GM12878 (cell line): ENCODE measurements around the gene STK17A. TPM values are rescaled to one million over a fixed set of nuclear protein-coding genes. Genes with fewer than 3 reads are reported as not detected.

ENCODE experiments used
- BHLHE40 ChIP-seq, 2 experiments: fragments of 450-650 bp in 1 of 2; IDR thresholded peaks; 2 replicates each; pipeline ENCODE4 v1.6.1; 2011 to 2017; ENCODE audit warnings: low read depth in 2 of 2, borderline replicate concordance in 1 of 2, improper control_type of control experiment in 1 of 2, low read length in 1 of 2, mild to moderate bottlenecking in 1 of 2
- BRCA1 ChIP-seq: IDR thresholded peaks from 2 replicates; pipeline ENCODE4 v1.6.1; 2011; ENCODE audit warnings: low read depth, low read length, improper control_type of control experiment
- E2F8 ChIP-seq: fragments of 450-650 bp; IDR thresholded peaks from 2 replicates; pipeline ENCODE4 v1.6.1; 2018; ENCODE audit warnings: mild to moderate bottlenecking, low read depth, moderate library complexity; ENCODE audit not compliant: partially characterized antibody
- EGR1 ChIP-seq, 2 experiments: IDR thresholded peaks; 1 replicate in 1 of 2; 2 replicates in 1 of 2; pipeline ENCODE4 v1.6.1; 2011 to 2012; ENCODE audit warnings: low read depth in 2 of 2, low read length in 2 of 2, borderline replicate concordance in 1 of 2, mild to moderate bottlenecking in 1 of 2, moderate library complexity in 1 of 2
- ETV6 ChIP-seq, 2 experiments: fragments of 450-650 bp in 1 of 2; IDR thresholded peaks in 1 of 2; conservative IDR thresholded peaks in 1 of 2; 2 replicates each; pipeline ENCODE4 v1.6.1; 2014; ENCODE audit warnings: antibody characterized with exemption in 1 of 2, borderline replicate concordance in 1 of 2, low read depth in 1 of 2, mild to moderate bottlenecking in 1 of 2, moderate library complexity in 1 of 2
- KAT2A ChIP-seq: conservative IDR thresholded peaks from 2 replicates; pipeline ENCODE4 v1.6.1; 2011; ENCODE audit warnings: low read depth, low read length; ENCODE audit not compliant: control insufficient read depth
- NFYA ChIP-seq: IDR thresholded peaks from 2 replicates; pipeline ENCODE4 v1.6.1; 2011; ENCODE audit warnings: low read depth, mild to moderate bottlenecking, low read length, improper control_type of control experiment, borderline replicate concordance
- RAD51 ChIP-seq: fragments of 450-650 bp; IDR thresholded peaks from 2 replicates; pipeline ENCODE4 v1.6.1; 2016; ENCODE audit warnings: moderate library complexity, mild to moderate bottlenecking, inconsistent platforms
- RCOR1 ChIP-seq: conservative IDR thresholded peaks from 2 replicates; pipeline ENCODE4 v1.6.1; 2012; ENCODE audit warnings: low read depth, low read length, improper control_type of control experiment
- RUNX3 ChIP-seq: IDR thresholded peaks from 2 replicates; pipeline ENCODE4 v1.6.1; 2012; ENCODE audit warnings: low read length, inconsistent platforms
- TBL1XR1 ChIP-seq: IDR thresholded peaks from 2 replicates; pipeline ENCODE4 v1.6.1; 2012; ENCODE audit warnings: low read depth, low read length, improper control_type of control experiment
- TCF3 ChIP-seq: IDR thresholded peaks from 2 replicates; pipeline ENCODE4 v1.6.1; 2012; ENCODE audit warnings: low read depth, mild to moderate bottlenecking, low read length, borderline replicate concordance; ENCODE audit not compliant: insufficient read depth
- ZNF592 ChIP-seq: fragments of 450-650 bp; IDR thresholded peaks from 2 replicates; pipeline ENCODE4 v1.6.1; 2017; ENCODE audit warnings: mild to moderate bottlenecking, moderate library complexity
- ZNF622 ChIP-seq: fragments of 450-650 bp; IDR thresholded peaks from 2 replicates; pipeline ENCODE4 v1.6.1; 2017; ENCODE audit warnings: mild to moderate bottlenecking, inconsistent platforms
- polyA plus RNA-seq, 11 experiments: library from polyadenylated mRNA; depleted of rRNA in 4 of 11; unstranded in 6 of 11; stranded (reverse) in 5 of 11; fragments of >200 nt; fragmentation: Nextera tagmentation in 4 of 11; fragmentation: Illumina TruSeq in 1 of 11; extraction: Ambion mirVana in 4 of 11; extraction: Trizol in 1 of 11; gene quantifications; 1 replicate in 1 of 11; 2 replicates in 10 of 11; pipeline versions ENCODE4 v1.2.1 to v1.2.3, GENCODE V29; 2011 to 2016; ENCODE audit warnings: inconsistent platforms in 2 of 11, missing spikeins in 2 of 11, low read depth in 1 of 11
- total RNA-seq, 4 experiments: library from RNA; depleted of rRNA in 3 of 4; stranded (reverse); fragments of >200 nt in 3 of 4; fragmentation: Illumina TruSeq in 1 of 4; extraction: Trizol in 1 of 4; gene quantifications; 2 replicates each; pipeline versions ENCODE4 v1.2.1 to v1.2.3, GENCODE V29; 2013 to 2021
- TF ChIP-seq, protein P1 (sequence below): fragments of 450-650 bp; formaldehyde crosslinking; IDR thresholded peaks from 2 replicates; pipeline ENCODE4 v1.5.0; 2022; ENCODE audit warnings: mild to moderate bottlenecking, missing genetic modification characterization

The STK17A gene
- total and polyA plus RNA-seq, 10 of the 15 experiments (the other 5 are each of a cell fraction or from before 2014, with no cell fraction given) = 18.5 to 91.6 (median 70.8) TPM

GRCh38 chr7:43647673-43648472, 65.0 kb downstream of the STK17A start (continued):
- TF ChIP-seq E2F8 = no peak
- no peak for TF ChIP-seq EGR1 (IDR thresholded peaks at IDR 0.05; ENCODE audit: borderline replicate concordance in 1 of 2, low read depth in 2 of 2, low read length in 2 of 2)
- no peak for TF ChIP-seq NFYA
- TF ChIP-seq ETV6 (conservative IDR thresholded peaks at IDR 0.05 in 1 of 2, IDR thresholded peaks at IDR 0.05 in 1 of 2; ENCODE audit: borderline replicate concordance in 1 of 2, low read depth in 1 of 2) = peak in 1 of 2 experiments; percentile 93; a peak in 2 of 4 replicates
- TF ChIP-seq RAD51 = no peak
- no peak for TF ChIP-seq RCOR1
- TF ChIP-seq BHLHE40 (IDR thresholded peaks at IDR 0.05; ENCODE audit: borderline replicate concordance in 1 of 2, low read depth in 2 of 2, low read length in 1 of 2) = peak in 1 of 2 experiments; percentile 13; a peak in 2 of 4 replicates
- TF ChIP-seq TBL1XR1 = 0 out of 2 replicates have a peak, but pooled peaks have one; percentile 51
- peak; percentile 83 for TF ChIP-seq RUNX3
- TF ChIP-seq ZNF592 = no peak
- TF ChIP-seq KAT2A = no peak
- peak; percentile 31; the same call in 1 of the 2 replicates for TF ChIP-seq TCF3
- TF ChIP-seq, protein P1, sequence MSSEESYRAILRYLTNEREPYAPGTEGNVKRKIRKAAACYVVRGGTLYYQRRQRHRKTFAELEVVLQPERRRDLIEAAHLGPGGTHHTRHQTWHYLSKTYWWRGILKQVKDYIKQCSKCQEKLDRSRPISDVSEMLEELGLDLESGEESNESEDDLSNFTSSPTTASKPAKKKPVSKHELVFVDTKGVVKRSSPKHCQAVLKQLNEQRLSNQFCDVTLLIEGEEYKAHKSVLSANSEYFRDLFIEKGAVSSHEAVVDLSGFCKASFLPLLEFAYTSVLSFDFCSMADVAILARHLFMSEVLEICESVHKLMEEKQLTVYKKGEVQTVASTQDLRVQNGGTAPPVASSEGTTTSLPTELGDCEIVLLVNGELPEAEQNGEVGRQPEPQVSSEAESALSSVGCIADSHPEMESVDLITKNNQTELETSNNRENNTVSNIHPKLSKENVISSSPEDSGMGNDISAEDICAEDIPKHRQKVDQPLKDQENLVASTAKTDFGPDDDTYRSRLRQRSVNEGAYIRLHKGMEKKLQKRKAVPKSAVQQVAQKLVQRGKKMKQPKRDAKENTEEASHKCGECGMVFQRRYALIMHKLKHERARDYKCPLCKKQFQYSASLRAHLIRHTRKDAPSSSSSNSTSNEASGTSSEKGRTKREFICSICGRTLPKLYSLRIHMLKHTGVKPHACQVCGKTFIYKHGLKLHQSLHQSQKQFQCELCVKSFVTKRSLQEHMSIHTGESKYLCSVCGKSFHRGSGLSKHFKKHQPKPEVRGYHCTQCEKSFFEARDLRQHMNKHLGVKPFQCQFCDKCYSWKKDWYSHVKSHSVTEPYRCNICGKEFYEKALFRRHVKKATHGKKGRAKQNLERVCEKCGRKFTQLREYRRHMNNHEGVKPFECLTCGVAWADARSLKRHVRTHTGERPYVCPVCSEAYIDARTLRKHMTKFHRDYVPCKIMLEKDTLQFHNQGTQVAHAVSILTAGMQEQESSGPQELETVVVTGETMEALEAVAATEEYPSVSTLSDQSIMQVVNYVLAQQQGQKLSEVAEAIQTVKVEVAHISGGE (CRISPR knock-in tag) = no peak
- TF ChIP-seq ZNF622 = no peak
- no peak for TF ChIP-seq BRCA1
